ENCODE results near the gene AK9. TPM values are rescaled to one million over a fixed set of nuclear protein-coding genes. Genes with fewer than 3 reads are reported as not detected.

Gene AK9
- total and polyA plus RNA-seq, 2 of the 4 experiments (the other 2 are of a cell fraction): 1.7 to 1.8 TPM

DNA sequence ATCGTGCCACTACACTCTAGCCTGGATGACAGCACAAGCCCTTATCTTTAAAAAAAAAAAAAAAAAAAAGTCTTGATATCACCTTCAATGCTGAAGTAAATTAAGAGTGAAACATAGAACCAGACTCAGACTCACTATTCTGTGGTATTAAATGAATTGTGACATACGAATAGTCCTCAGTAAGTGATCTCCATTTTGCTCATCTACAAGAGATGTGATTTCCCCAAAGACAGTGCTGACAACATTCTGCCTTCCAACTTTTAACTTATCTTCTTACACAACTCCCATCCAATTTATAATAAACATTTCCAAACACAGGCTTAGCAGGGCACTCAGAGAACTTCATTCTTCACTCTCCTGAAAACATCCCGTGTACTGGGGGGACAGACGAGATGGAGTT lies 216.0 kb downstream of the AK9 start:
- no peak overlapping the region for H2BK15ac ChIP-seq (ENCODE audit: low read depth, low read length)
- dilution Hi-C loops (cut with HindIII; ENCODE audit: low sequenced_read_pairs, unreplicated experiment): no loop called here
- no peak overlapping the region for H3K56ac ChIP-seq (ENCODE audit: extremely low read depth, insufficient read depth, low read length)

More for the DNA sequence above, 216.0 kb downstream of the AK9 start:
- Histone ChIP-seq H3K9me3 (ENCODE audit: control insufficient read depth, insufficient read depth, low read length) (no peaks in the 10 kb centered on the region), H4K5ac (ENCODE audit: low read depth, low read length) (no peak overlapping the region), H2AK5ac (ENCODE audit: low read depth, low read length) (no peak overlapping the region), H3K18ac (ENCODE audit: low read depth, low read length) (no peak overlapping the region), H4K91ac (ENCODE audit: insufficient read depth, low read depth, low read length) (no peak overlapping the region), H2BK20ac (ENCODE audit: low read depth, low read length) (no peak overlapping the region), H2BK5ac (ENCODE audit: low read depth, low read length, poor library complexity, severe bottlenecking) (no peak overlapping the region), H2BK120ac (ENCODE audit: low read depth, low read length) (no peak overlapping the region), H4K20me1 (ENCODE audit: insufficient read depth, low read length) (peaks cover 7% of the 10 kb centered on the region; the same call in 1 of the 2 replicates), H3K14ac (replicated peaks; ENCODE audit: low read depth, low read length) (no peak overlapping the region), H2AFZ (replicated peaks; ENCODE audit: low read length, poor library complexity) (no peak overlapping the region), H3K27ac (ENCODE audit: insufficient read depth, low read length) (no peak overlapping the region), H3K4me2 (ENCODE audit: low read depth, low read length) (no peak overlapping the region), H2AK9ac (replicated peaks; ENCODE audit: low read depth, low read length, poor library complexity) (no peak overlapping the region), H3K79me1 (ENCODE audit: low read depth in 1 of 2, low read length in 2 of 2) (peaks cover 38 to 49% of the 10 kb centered on the region in 2 experiments), H3K4ac (ENCODE audit: low read depth, low read length) (no peak overlapping the region), H3K23ac (ENCODE audit: low read depth, low read length) (no peak overlapping the region), H3K9me1 (ENCODE audit: insufficient read depth, low read length) (peaks cover 13% of the 10 kb centered on the region), H3K27me3 (ENCODE audit: control insufficient read depth, insufficient read depth, low read length) (no peaks in the 10 kb centered on the region), H3K36me3 (ENCODE audit: control insufficient read depth, insufficient read depth, low read length) (peaks cover 41% of the 10 kb centered on the region), H3K4me3 (ENCODE audit: insufficient read depth, low read depth, low read length) (no peak overlapping the region), H3K9ac (ENCODE audit: low read depth, low read length) (no peak overlapping the region), H3K4me1 (ENCODE audit: control insufficient read depth, insufficient read depth, low read length) (peaks cover 7% of the 10 kb centered on the region), H4K8ac (ENCODE audit: low read depth in 2 of 2, low read length in 2 of 2) (no peak overlapping the region)
- no peak for TF ChIP-seq CEBPB (IDR thresholded peaks at IDR 0.05; ENCODE audit: low read depth, low read length)
- TF ChIP-seq MAZ (IDR thresholded peaks at IDR 0.05; ENCODE audit: borderline replicate concordance, low read depth, low read length): no peak
- no peak for TF ChIP-seq POLR2A (IDR thresholded peaks at IDR 0.05; ENCODE audit: low read depth, low read length)
- no peak for TF ChIP-seq RFX5 (IDR thresholded peaks at IDR 0.05; ENCODE audit: low read depth, low read length)
- no peak for TF ChIP-seq USF2 (IDR thresholded peaks at IDR 0.05; ENCODE audit: low read depth, low read length)
- TF ChIP-seq MXI1 (IDR thresholded peaks at IDR 0.05; ENCODE audit: borderline replicate concordance, low read depth, low read length): no peak
- TF ChIP-seq MAFK (IDR thresholded peaks at IDR 0.05; ENCODE audit: low read depth, low read length): no peak
- no peak for TF ChIP-seq FOS (IDR thresholded peaks at IDR 0.05; ENCODE audit: low read depth, low read length)
- TF ChIP-seq NFE2L2 (IDR thresholded peaks at IDR 0.05; ENCODE audit: low read depth, low read length): no peak
- TF ChIP-seq, protein P1, sequence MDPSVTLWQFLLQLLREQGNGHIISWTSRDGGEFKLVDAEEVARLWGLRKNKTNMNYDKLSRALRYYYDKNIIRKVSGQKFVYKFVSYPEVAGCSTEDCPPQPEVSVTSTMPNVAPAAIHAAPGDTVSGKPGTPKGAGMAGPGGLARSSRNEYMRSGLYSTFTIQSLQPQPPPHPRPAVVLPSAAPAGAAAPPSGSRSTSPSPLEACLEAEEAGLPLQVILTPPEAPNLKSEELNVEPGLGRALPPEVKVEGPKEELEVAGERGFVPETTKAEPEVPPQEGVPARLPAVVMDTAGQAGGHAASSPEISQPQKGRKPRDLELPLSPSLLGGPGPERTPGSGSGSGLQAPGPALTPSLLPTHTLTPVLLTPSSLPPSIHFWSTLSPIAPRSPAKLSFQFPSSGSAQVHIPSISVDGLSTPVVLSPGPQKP (IDR thresholded peaks at IDR 0.05; ENCODE audit: borderline replicate concordance, low read depth, low read length): no peak
- no peak for TF ChIP-seq BHLHE40 (IDR thresholded peaks at IDR 0.05; ENCODE audit: low read depth, low read length)
- TF ChIP-seq CHD1 (IDR thresholded peaks at IDR 0.05; ENCODE audit: low read depth, low read length): no peak
- no peak for TF ChIP-seq RCOR1 (IDR thresholded peaks at IDR 0.05; ENCODE audit: insufficient replicate concordance, low read length)
- TF ChIP-seq SMC3 (IDR thresholded peaks at IDR 0.05; ENCODE audit: low read depth, low read length): no peak
- no peak for TF ChIP-seq CTCF (conservative IDR thresholded peaks at IDR 0.05; ENCODE audit: low read depth, low read length)
- CTCF ChIA-PET: no interaction called here
- POLR2A ChIA-PET (ENCODE audit: unreplicated experiment): no interaction called here
- intact Hi-C loops (cut with micrococcal nuclease) (no loop called here), in situ Hi-C loops (cut with MboI; ENCODE audit: low sequenced_read_pairs) (no loop called here)
- DNase-seq (no peak), ATAC-seq (ENCODE audit: low read depth) (peak; percentile 52; the same call in 1 of the 2 replicates)
- WGBS, 2 experiments (ENCODE audit: extremely low coverage in 2 of 2, insufficient read length in 1 of 2): 86% methylated on average over 2 of the region's 4 CpGs; no CpG with 5 or more reads in 1 of the 2 experiments
- no TSS peak for BruUV-seq (replicated peaks)
